ENCODE results near the gene CSH1. TPM values are rescaled to one million over a fixed set of nuclear protein-coding genes. Genes with fewer than 3 reads are reported as not detected.
"Not testable (repeated sequence)": the region's sequence is repeated elsewhere in the genome, so short reads cannot be mapped to it uniquely, and the experiment has no call there.

CSH1 gene
- total RNA-seq, 1 donor from 2014 or later, result not detected

GRCh38 chr17:63929860-63930766, 33.7 kb upstream of the CSH1 start:
- intact Hi-C loops (cut with DNase I), result loop anchor here (5.0 to 10.0 kb wide), 2 partner anchors 57 to 345 kb away; no protein-coding TSS in a partner anchor
- ATAC-seq (ENCODE audit: poor library complexity), result no peak
- peak; percentile 50 for DNase-seq

GRCh38 chr17:63928966-63929695, 32.8 kb upstream of the CSH1 start:
- no peak for ATAC-seq (ENCODE audit: poor library complexity)
- intact Hi-C loops (cut with DNase I), result loop anchor here (5.0 to 10.0 kb wide), 2 partner anchors 58 to 346 kb away; no protein-coding TSS in a partner anchor
- DNase-seq, result no peak

DNA sequence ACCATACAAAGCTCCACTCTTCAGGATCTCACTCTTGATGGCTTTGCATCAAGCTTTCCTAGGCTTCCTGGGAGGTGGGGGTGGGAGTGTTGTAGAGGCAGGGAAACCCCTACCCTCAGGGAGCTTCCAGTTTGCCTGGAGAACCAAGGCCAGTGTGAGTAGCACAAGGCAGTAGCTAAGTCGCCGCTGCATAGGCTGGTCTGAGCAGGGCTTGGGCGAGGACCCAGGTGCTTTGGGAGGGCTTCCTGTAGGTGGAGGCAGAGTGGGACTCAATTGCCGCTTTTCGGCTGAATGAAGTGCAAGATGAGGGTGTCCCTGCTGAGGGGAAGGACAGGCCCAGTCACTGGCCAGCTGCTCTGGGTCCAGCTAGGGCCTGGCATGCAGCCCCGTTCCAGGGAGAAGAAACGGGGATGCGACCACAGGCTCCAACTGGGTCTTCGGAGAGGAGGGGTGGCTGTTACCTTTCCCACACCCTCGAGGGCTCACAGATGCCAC, 31.8 kb upstream of the CSH1 start:
- intact Hi-C loops (cut with DNase I), result loop anchor here (5.0 to 10.0 kb wide), 2 partner anchors 59 to 347 kb away; no protein-coding TSS in a partner anchor
- ATAC-seq (ENCODE audit: poor library complexity), result no peak
- no peak for DNase-seq

DNA sequence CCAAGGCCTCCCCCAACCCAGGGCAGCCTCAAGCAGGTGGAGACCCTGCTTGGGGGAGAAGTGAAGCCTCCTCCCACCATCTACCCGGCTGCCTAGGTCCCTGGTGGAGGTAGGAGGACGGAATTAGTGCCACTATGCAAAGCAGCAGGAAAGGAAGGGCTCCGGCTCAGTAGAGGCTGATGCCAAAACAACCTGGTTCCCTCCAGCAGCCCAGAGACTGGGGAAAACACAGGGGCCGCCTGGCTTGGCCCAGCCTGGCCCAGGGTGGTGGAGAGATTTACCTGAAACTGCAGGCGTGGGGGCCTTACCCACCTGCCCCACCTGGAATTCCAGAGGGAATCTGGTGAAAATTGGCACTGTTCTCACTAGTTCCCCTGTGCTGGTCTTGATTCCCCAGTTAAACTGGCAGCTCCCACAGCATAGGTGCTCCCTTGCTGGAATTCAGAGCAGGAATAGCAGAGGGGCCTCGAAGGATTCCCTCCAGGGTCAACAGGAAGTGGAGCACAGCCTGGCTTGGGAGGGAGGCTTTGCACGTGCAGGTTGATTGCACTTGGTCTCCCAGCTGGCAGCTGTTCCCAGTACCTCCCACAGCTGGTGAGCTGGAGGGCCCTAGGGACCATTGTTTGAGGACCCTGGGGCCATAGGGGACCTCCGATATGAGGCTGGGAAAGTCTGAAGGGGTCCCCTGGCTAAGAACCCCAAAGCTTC, 31.2 kb upstream of the CSH1 start:
- intact Hi-C loops (cut with DNase I), result loop anchor here (5.0 to 10.0 kb wide), 2 partner anchors 60 to 347 kb away; no protein-coding TSS in a partner anchor
- ATAC-seq (ENCODE audit: poor library complexity) (no peak), DNase-seq (no peak)

GRCh38 chr17:63926164-63926563, 29.8 kb upstream of the CSH1 start:
- intact Hi-C loops (cut with DNase I), result loop anchor here (5.0 to 10.0 kb wide), 2 partner anchors 61 to 349 kb away; no protein-coding TSS in a partner anchor
- no peak for DNase-seq
- no peak for ATAC-seq (ENCODE audit: poor library complexity)

DNA sequence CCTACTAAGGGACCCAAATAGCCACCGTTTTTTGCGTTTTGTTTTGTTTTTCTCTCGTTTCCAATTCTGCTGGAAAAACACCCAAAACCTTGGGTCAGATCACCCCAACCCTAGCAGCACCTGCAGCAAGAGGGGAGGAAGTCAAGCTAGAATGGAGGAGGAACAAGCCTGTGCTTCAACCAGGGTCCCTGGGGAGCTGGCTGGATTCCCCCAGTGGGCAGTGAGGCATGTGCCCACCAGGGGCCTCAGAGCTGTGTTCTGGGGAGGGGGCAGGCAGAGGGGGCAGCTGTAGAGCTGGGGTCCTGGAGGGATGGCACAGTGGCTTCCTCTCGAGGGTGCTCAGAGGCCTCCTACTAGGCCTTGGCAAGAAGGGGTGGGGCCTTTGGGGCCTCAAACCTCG, 29.2 kb upstream of the CSH1 start:
- intact Hi-C loops (cut with DNase I), result loop anchor here (5.0 to 10.0 kb wide), 2 partner anchors 62 to 349 kb away; no protein-coding TSS in a partner anchor
- DNase-seq (no peak), ATAC-seq (ENCODE audit: poor library complexity) (no peak)

DNA sequence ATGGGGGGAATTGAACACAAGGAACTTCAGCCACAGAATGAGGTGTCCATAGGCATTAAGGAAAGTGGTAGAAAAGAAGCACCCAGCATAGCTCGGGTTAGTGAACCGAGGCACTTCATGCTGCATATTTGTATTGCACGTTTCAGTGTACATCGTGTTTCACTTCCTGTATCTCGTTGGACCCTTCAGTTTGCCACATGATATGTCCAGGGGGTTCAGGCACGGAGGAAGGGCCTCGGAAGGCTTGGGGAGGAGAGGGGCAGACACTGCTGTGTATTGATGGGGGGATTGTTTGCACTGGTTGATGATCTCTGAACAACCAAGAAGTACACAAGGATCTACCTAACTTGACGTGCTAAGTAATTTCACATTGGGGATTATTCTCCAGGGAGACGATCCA, 26.0 kb upstream of the CSH1 start:
- ATAC-seq (ENCODE audit: poor library complexity); DNase-seq: not testable (repeated sequence)
- intact Hi-C loops (cut with DNase I), result loop anchor here (10.0 kb wide), 1 partner anchor 352 kb away; no protein-coding TSS in a partner anchor

GRCh38 chr17:63920779-63921178, 24.4 kb upstream of the CSH1 start:
- not testable (repeated sequence) for DNase-seq; ATAC-seq (ENCODE audit: poor library complexity)
- intact Hi-C loops (cut with DNase I), result loop anchor here (10.0 kb wide), 1 partner anchor 354 kb away; no protein-coding TSS in a partner anchor

- intact Hi-C loops (cut with DNase I), result loop anchor here (10.0 kb wide), 1 partner anchor 355 kb away; no protein-coding TSS in a partner anchor
- DNase-seq; ATAC-seq (ENCODE audit: poor library complexity): not testable (repeated sequence)
Observed at GRCh38 chr17:63920050-63920449, 23.7 kb upstream of the CSH1 start.

DNA sequence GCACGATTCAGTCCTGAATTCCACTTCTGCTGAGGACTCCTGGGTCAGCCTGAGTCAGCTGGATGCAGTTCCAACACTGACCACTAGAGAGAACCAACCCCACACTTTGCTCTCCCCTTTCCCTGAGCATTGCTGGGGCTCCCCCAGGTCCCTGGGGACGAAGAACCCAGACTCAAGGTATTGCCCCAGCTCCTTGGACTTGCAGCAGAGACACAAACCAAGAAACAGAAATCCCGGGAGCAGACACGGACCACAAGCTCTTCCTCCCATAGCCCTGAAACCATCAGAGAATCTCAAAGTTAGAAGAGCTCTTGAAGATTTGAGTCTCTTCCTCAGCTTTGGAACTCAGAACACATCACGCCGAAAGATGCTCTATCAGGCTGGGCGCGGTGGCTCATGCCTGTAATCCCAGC, 22.9 kb upstream of the CSH1 start:
- intact Hi-C loops (cut with DNase I), result loop anchor here (5.0 to 10.0 kb wide), 3 partner anchors 73 to 218 kb away; partner anchors contain the start of gene ICAM2
- DNase-seq, result no peak
- ATAC-seq (ENCODE audit: poor library complexity), result peak; percentile 87

- intact Hi-C loops (cut with DNase I), result loop anchor here (5.0 to 10.0 kb wide), 3 partner anchors 73 to 218 kb away; partner anchors contain the start of gene ICAM2
- not testable (repeated sequence) for ATAC-seq (ENCODE audit: poor library complexity); DNase-seq
Observed at GRCh38 chr17:63918789-63919305, 22.5 kb upstream of the CSH1 start, which contains the start of gene GH1. TSS of gene GH1 (minus strand) at chr17:63918839. CDS start at chr17:63918776, 63 bp downstream.

- ATAC-seq (ENCODE audit: poor library complexity), result peak; percentile 27
- intact Hi-C loops (cut with DNase I), result loop anchor here (5.0 to 10.0 kb wide), 3 partner anchors 74 to 219 kb away; partner anchors contain the start of gene ICAM2
- no peak for DNase-seq
Observed at GRCh38 chr17:63918305-63918704, 21.9 kb upstream of the CSH1 start.

DNA sequence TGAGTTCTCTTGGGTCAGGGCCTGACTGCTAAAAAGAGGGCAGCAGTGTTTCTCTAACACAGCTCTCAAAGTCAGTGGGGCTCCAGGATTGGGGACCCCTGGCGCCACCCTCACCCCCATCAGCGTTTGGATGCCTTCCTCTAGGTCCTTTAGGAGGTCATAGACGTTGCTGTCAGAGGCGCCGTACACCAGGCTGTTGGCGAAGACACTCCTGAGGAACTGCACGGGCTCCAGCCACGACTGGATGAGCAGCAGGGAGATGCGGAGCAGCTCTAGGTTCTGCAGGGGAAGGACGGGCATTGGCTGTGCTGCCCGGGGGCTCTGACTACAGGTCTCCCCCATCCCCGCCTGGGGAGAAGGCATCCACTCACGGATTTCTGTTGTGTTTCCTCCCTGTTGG, 21.3 kb upstream of the CSH1 start:
- DNase-seq, result no peak

DNA sequence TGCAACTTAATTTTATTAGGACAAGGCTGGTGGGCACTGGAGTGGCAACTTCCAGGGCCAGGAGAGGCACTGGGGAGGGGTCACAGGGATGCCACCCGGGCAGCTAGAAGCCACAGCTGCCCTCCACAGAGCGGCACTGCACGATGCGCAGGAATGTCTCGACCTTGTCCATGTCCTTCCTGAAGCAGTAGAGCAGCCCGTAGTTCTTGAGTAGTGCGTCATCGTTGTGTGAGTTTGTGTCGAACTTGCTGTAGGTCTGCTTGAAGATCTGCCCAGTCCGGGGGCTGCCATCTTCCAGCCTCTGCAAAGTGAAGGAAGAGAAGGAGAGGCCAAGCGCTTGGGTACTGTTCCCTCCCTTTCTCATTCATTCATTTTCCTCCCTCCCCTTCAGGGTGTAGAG, 20.8 kb upstream of the CSH1 start:
- not testable (repeated sequence) for ATAC-seq (ENCODE audit: poor library complexity); DNase-seq
- intact Hi-C loops (cut with DNase I), result loop anchor here (5.0 to 10.0 kb wide), 3 partner anchors 75 to 220 kb away; partner anchors contain the start of gene ICAM2

More for the DNA sequence above, 21.3 kb upstream of the CSH1 start:
- intact Hi-C loops (cut with DNase I), result loop anchor here (5.0 to 10.0 kb wide), 3 partner anchors 75 to 220 kb away; partner anchors contain the start of gene ICAM2
- no peak for ATAC-seq (ENCODE audit: poor library complexity)

GRCh38 chr17:63916566-63917185, 20.3 kb upstream of the CSH1 start:
- DNase-seq (no peak), ATAC-seq (ENCODE audit: poor library complexity) (no peak)
- intact Hi-C loops (cut with DNase I), result loop anchor here (5.0 to 10.0 kb wide), 3 partner anchors 76 to 221 kb away; partner anchors contain the start of gene ICAM2

- not testable (repeated sequence) for DNase-seq; ATAC-seq (ENCODE audit: poor library complexity)
- intact Hi-C loops (cut with DNase I), result loop anchor here (5.0 to 10.0 kb wide), 3 partner anchors 77 to 222 kb away; partner anchors contain the start of gene ICAM2
Observed at GRCh38 chr17:63915753-63916152, 19.4 kb upstream of the CSH1 start.

GRCh38 chr17:63914471-63914870, 18.1 kb upstream of the CSH1 start:
- intact Hi-C loops (cut with DNase I), result loop anchor here (10.0 kb wide), 1 partner anchor 110 kb away; the partner anchor contains the start of gene ICAM2
- DNase-seq (no peak), ATAC-seq (ENCODE audit: poor library complexity) (no peak)

All from Right ventricle myocardium superior (tissue), 1 donor.